HG02943 (cell line): ENCODE measurements around the gene MEG3.

Experiments used
- ATAC-seq: cut with Tn5 transposase; IDR thresholded peaks from one replicate; pipeline ENCODE4 v1.9.1; 2021; ENCODE audit warnings: mild to moderate bottlenecking, low read depth, moderate library complexity; ENCODE audit not compliant: unreplicated experiment

MEG3 gene

DNA sequence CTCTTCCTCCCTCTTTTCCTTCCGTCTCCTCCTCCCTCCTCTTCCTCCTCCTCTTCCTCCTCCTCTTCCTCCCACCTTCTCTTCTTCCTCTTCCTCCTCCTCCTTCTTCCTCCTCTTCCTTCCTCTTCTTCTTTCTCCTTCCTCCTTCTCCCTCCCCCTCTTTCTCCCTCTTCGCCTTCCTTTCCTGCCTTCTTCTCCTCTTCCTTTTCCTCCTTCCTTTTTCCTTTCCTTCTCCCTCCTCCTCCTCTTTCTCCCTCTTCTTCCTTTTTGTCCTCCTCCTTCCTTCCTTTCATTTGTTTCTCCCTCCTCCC is 36.0 kb downstream of the MEG3 start:
- no peak for ATAC-seq

DNA sequence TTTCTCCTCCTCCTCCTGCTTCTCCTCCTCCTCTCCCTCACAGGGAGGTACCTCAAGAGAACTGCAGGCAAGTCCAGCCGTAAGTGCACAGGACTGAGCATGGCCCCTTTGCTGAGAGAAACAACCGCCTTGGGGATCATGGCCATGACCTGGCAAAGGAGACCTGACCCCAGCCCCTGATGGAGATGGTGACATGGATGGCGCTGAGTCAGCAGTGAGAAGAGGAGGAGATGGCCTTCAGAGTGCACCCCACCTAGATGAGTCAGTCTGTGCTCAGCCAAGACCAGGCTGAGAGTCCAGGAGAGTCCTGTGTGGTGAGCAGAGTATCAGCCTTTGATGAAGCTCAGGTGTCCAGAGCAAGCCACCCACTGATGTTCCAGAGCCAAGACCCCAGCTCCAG is 36.4 kb downstream of the MEG3 start:
- ATAC-seq, result no peak

DNA sequence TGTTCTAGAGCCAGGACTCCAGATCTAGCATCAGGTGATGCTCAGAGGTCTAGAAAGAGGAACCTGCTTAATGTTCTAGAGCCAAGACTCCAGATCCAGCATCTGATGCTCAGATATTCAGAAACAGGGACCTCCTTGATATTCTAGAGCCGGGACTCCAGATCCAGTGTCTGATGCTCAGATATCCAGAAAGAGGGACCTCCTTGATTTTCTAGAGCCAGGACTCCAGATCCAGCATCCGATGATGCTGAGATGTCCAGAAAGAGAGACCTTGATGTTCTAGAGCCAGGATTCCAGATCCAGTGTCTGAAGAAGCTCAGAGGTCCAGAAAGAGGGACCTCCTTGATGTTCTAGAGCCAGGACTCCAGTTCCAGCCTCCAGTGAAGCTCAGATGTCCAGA is 36.9 kb downstream of the MEG3 start:
- ATAC-seq, result no peak

GRCh38 chr14:100864206-100864605 is 38.3 kb downstream of the MEG3 start:
- ATAC-seq, result no peak

GRCh38 chr14:100864960-100865681 is 39.2 kb downstream of the MEG3 start:
- ATAC-seq, result no peak

DNA sequence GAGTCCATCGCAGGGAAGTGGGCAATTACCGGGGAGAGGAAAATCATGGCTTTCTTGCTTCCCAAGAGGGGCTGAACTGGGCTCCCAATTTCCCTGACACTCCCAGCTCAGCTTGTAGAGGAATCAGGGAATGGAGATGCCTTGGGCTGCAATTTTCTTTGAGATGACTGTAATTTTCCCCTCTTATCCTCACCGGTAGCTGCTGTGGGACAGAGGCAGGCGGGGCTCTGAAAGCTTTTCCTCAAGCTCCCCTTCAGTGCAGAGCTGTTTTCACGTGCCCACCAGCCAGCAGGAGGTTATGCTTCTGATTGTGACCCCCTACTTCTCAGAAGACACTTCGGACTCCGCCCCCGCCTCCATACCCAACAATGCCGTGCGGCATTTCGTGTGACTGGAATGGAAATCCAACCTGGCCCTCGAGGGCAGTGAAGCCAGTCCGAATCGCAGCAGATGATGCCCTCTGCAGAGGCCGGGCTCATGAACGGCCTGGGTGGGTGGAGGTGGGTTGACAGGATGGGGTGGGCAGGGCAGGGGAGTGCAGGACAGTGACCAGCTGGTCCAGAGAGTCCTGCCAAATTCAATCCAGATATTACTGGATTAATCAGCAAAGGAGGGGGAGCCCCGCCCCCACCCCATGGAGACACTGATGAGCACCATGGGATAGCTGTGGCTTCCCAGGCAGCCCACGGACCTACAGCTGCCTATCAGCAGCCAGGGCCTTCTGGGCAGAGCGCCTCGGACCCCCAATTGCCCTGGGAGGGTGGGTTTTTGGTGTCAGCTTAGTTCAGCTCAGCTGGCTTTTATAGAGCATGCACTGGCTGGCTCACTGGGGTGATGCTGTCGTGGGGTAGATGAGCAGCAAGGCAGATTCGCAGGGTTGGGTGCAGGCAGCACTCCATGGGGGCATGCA is 40.0 kb downstream of the MEG3 start:
- no peak for ATAC-seq

- no peak for ATAC-seq
These were observed 41.0 kb downstream of the MEG3 start for GRCh38 chr14:100866666-100867630.

GRCh38 chr14:100867631-100868315 is 41.9 kb downstream of the MEG3 start:
- no peak for ATAC-seq

DNA sequence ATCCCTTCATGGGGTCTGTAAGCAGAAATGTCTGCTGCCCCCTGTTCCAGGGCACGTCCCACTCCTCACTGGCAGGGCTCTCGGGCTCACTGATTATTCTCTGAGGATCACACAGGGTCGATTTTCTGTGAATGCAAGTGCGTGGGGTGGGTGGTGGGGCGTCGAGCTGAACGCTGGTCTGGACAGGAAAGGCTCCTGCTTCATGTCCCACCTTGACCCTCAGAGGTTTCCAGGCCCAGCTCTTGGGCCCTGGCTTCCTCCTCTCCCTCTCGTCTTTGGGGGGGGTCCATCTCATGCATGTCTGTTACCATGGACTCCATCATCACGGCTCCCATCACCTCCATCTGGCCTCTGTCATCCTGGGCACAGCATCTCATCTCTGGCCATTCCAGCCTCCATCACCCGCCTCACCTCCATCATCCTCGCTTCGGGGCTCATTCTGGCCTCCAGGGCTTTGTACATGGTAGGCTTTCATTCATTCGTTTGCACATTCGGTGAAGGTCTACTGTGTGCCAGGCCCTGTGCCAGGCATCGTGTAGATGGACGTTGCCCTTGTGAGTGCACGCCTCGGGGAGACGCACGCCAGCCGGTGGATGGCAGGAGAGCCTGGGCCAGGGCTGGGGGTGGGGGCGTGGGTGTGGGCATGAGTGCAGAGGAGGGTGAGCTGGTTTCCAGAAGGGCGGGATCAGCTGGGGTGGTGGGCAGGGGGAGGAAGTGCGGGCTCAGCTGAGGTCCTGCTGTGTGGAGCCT is 42.9 kb downstream of the MEG3 start:
- no peak for ATAC-seq

DNA sequence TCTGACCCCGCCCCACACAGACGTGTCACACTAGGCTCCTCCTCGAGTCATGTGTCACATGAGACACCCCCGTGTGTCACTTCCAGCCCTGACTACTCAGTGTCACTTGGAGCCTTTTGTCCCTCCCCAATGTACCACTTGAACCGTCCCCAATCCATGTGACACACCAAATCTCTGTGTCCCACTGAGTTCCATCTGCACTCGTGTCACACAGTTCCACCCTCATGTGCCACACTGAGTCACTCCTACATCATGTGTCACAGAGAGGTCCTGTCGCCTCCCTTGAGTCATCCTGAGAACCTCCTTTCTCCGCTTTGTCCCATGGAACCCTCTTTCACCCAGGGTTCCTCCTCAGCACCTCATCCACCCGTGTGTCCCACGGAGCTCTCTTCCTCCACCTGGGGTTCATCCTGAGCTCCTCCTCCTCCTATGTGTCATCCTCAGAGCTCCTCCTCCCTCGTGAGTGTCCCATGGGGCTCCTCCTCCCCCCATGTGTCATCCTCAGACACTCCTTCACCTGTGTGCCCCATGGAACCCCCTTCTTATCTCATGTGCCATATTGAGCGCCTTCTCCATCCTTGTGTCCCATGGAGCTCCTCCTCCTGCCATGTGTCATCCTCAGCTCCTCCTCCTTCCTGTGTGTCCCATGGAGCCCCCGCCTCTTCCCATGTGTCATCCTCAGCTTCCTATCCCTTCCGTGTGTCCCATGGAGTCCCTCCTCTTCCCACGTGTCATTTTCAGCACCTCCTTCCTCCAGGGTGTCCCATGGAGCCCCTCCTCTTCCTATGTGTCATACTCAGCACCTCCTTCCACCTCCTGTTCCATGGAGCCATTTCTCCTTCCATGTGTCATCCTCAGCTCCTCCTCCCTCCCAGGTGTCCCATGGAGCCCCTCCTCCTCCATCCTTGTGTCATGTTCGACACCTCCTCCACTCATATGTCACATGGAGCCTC is 45.6 kb downstream of the MEG3 start:
- ATAC-seq, result no peak

DNA sequence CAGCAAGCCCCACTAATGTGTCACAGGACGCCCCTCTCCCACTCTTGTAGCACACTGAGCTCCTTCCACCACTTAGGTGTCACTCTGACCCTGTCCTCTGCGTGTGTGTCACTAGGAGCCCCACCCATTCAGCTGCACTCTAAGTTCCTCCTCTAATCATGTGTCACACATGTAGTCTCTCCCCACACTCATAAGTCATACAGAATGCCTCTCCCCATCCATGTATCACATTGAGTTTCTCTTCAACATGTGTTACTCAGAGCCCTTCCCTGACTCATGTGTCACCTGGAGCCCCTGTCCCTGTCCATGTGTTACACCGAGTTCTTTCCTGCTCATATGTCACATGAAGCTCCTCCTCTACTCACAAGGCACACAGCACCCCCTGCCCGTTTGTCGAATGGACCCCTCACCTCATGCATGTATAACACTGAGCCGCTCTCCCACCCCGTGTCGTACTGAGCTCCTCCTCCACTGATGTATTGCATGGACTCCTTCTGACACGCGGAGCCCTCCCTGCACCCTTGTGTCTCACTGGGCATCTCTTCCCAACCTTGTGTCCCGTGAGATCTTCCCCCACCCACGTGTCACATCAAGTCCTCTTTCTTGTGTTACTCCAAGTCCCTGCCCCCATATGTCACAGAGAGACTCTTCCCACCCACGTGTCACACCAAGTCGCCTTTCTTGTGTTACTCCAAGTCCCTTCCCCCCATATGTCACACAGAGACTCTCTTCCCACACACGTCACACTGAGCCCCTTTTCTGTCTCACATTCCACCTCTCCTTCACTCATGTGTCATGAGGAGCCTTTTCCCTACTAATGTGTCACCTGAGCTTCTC is 46.6 kb downstream of the MEG3 start:
- ATAC-seq, result no peak

- no peak for ATAC-seq
These were observed 47.2 kb downstream of the MEG3 start for GRCh38 chr14:100873096-100873482.

GRCh38 chr14:100874051-100874410 is 48.1 kb downstream of the MEG3 start:
- no peak for ATAC-seq

GRCh38 chr14:100874411-100875091 is 48.6 kb downstream of the MEG3 start:
- no peak for ATAC-seq

- ATAC-seq, result no peak
These were observed 49.2 kb downstream of the MEG3 start for GRCh38 chr14:100875126-100875525.

- ATAC-seq, result no peak
These were observed 50.1 kb downstream of the MEG3 start for GRCh38 chr14:100875861-100876590.
